Mesenchymal stem cell (in vitro differentiated cells and primary cell): ENCODE results near the gene EXOC3L2. TPM values are rescaled to one million over a fixed set of nuclear protein-coding genes. Genes with fewer than 3 reads are reported as not detected.
A peak's percentile ranks its signal among the peaks of the same experiment; 100 is the strongest.

Experiments
- DNase-seq: peaks from one replicate; pipeline ENCODE4 v3.0.0-alpha.2; 2013
- H2AFZ ChIP-seq: one replicate; pipeline ENCODE4 v1.6.1; 2013; ENCODE audit warnings: low read depth, mild to moderate bottlenecking, control low read depth, inconsistent platforms, low read length, moderate library complexity
- H2AK5ac ChIP-seq: 2 replicates; pipeline ENCODE4 v1.6.1; 2013; ENCODE audit warnings: low read length, moderate library complexity, mild to moderate bottlenecking, inconsistent platforms; ENCODE audit not compliant: severe bottlenecking
- H2BK120ac ChIP-seq: one replicate; pipeline ENCODE4 v1.6.1; 2013; ENCODE audit warnings: low read depth, mild to moderate bottlenecking, inconsistent platforms, low read length, moderate library complexity
- H2BK12ac ChIP-seq, 2 experiments: one replicate each; pipeline ENCODE4 v1.6.1; 2013; ENCODE audit warnings: inconsistent platforms in 2 of 2, low read length in 2 of 2, mild to moderate bottlenecking in 2 of 2, moderate library complexity in 2 of 2, control low read depth in 1 of 2
- H2BK15ac ChIP-seq: one replicate; pipeline ENCODE4 v1.6.1; 2013; ENCODE audit warnings: mild to moderate bottlenecking, low read depth, inconsistent platforms; ENCODE audit not compliant: poor library complexity, severe bottlenecking
- H2BK5ac ChIP-seq: 2 replicates; pipeline ENCODE4 v1.6.1; 2013; ENCODE audit warnings: low read depth, mild to moderate bottlenecking, low read length, control low read depth, inconsistent platforms; ENCODE audit not compliant: poor library complexity, severe bottlenecking
- H3K14ac ChIP-seq, 2 experiments: one replicate each; pipeline ENCODE4 v1.6.1; 2013; ENCODE audit warnings: inconsistent platforms in 2 of 2, low read length in 2 of 2, control low read depth in 1 of 2, mild to moderate bottlenecking in 1 of 2, moderate library complexity in 1 of 2
- H3K18ac ChIP-seq, 2 experiments: one replicate each; pipeline ENCODE4 v1.6.1; 2013; ENCODE audit warnings: inconsistent platforms in 2 of 2, low read length in 2 of 2, control low read depth in 1 of 2, low read depth in 1 of 2, mild to moderate bottlenecking in 1 of 2
- H3K23ac ChIP-seq, 2 experiments: one replicate each; pipeline ENCODE4 v1.6.1; 2013; ENCODE audit warnings: inconsistent platforms in 2 of 2, low read length in 2 of 2, mild to moderate bottlenecking in 2 of 2, moderate library complexity in 2 of 2, control low read depth in 1 of 2
- H3K27ac ChIP-seq: 2 replicates; pipeline ENCODE4 v1.5.1; 2013; ENCODE audit warnings: mild to moderate bottlenecking, moderate library complexity, low read length, control low read depth, inconsistent platforms; ENCODE audit not compliant: poor library complexity, severe bottlenecking
- H3K27me3 ChIP-seq, 2 experiments: 2 replicates each; pipeline versions ENCODE4 v1.6.1 to v1.7.0; 2013; ENCODE audit warnings: low read length in 2 of 2, mild to moderate bottlenecking in 2 of 2, moderate library complexity in 2 of 2, control low read depth in 1 of 2, inconsistent platforms in 1 of 2; ENCODE audit not compliant: control insufficient read depth in 1 of 2, insufficient read depth in 1 of 2
- H3K36me3 ChIP-seq, 2 experiments: 2 replicates each; pipeline versions ENCODE4 v1.6.1 to v1.7.0; 2013; ENCODE audit warnings: low read length in 2 of 2, control low read depth in 1 of 2, inconsistent platforms in 1 of 2, low read depth in 1 of 2, mild to moderate bottlenecking in 1 of 2; ENCODE audit not compliant: insufficient read depth in 2 of 2, control insufficient read depth in 1 of 2
- H3K4ac ChIP-seq, 2 experiments: one replicate each; pipeline ENCODE4 v1.6.1; 2013; ENCODE audit warnings: inconsistent platforms in 2 of 2, low read length in 2 of 2, mild to moderate bottlenecking in 2 of 2, moderate library complexity in 2 of 2, control low read depth in 1 of 2, low read depth in 1 of 2
- H3K4me1 ChIP-seq: 2 replicates; pipeline ENCODE4 v1.6.1; 2013; ENCODE audit warnings: low read depth, low read length, control low read depth; ENCODE audit not compliant: control insufficient read depth, insufficient read depth
- H3K4me2 ChIP-seq: 2 replicates; pipeline ENCODE4 v1.6.1; 2013; ENCODE audit warnings: low read length, mild to moderate bottlenecking, inconsistent platforms; ENCODE audit not compliant: poor library complexity, severe bottlenecking
- H3K4me3 ChIP-seq, 2 experiments: 2 replicates each; pipeline versions ENCODE4 v1.5.1 to v1.7.0; 2013; ENCODE audit warnings: low read length in 2 of 2, mild to moderate bottlenecking in 2 of 2, control low read depth in 1 of 2, low read depth in 1 of 2; ENCODE audit not compliant: insufficient read depth in 1 of 2
- H3K79me1 ChIP-seq: replicated peaks from 2 replicates; pipeline ENCODE4 v1.6.1; 2013; ENCODE audit warnings: mild to moderate bottlenecking, control low read depth, low read length, inconsistent platforms; ENCODE audit not compliant: poor library complexity, severe bottlenecking
- H3K9ac ChIP-seq: 2 replicates; pipeline ENCODE4 v1.7.0; 2013; ENCODE audit warnings: mild to moderate bottlenecking, low read length, moderate library complexity
- H3K9me3 ChIP-seq: 2 replicates; pipeline ENCODE4 v1.7.0; 2013; ENCODE audit warnings: mild to moderate bottlenecking, low read length; ENCODE audit not compliant: control insufficient read depth
- H4K8ac ChIP-seq: one replicate; pipeline ENCODE4 v1.6.1; 2013; ENCODE audit warnings: inconsistent platforms, mild to moderate bottlenecking, low read length, moderate library complexity
- H4K91ac ChIP-seq: one replicate; pipeline ENCODE4 v1.6.1; 2013; ENCODE audit warnings: mild to moderate bottlenecking, low read length, inconsistent platforms
- WGBS: methylation state at CpG from one replicate; pipeline ENCODE4 v1.1.7; 2013; ENCODE audit warnings: mixed read lengths; 5-methylcytosine and 5-hydroxymethylcytosine counted together
- polyA plus RNA-seq, 2 experiments: library from polyadenylated mRNA; stranded (reverse); fragments of 200-250 nt; gene quantifications; one replicate each; pipeline ENCODE4 v1.2.3, GENCODE V29; 2013

The EXOC3L2 gene
- 0.52 TPM for polyA plus RNA-seq (2013, experiment 1 of 2)
- polyA plus RNA-seq (2013, experiment 2 of 2), result 0.47 TPM

DNA sequence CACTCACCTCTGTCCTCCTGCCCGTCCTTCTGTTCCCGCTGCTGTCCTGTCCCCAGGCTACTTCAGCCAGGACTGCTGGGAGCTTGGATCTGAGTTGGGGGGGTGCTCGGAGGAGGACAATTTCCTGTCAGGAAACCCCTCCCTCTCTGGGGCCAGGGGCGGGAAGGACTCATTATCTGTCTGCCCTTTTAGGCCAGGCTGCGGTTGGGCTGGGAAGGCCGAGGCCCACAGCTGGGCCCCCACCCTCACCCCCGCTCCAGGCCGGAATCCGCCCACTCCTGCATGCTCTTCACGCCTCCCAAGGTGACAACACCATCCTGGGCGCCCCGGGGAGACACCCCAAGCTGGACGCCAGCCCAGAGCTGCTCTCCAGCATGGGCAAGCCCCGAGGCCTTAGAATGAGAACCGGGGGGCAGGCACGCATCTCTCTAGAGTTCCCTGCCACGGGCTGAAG lies at the start of gene EXOC3L2:
TSS of gene EXOC3L2 (minus strand) at position 74 of the 454 bp plus-strand sequence. CDS start 6,362 bp downstream, outside the sequence.
- peaks cover 9% of the 10 kb centered on the region for H3K4me1 ChIP-seq
- H3K4me3 ChIP-seq, result no peak within 1 kb of the TSS
- no peak within 1 kb of the TSS for H3K9ac ChIP-seq
- H3K9me3 ChIP-seq, result no peaks in the 10 kb centered on the region
- no peak within 1 kb of the TSS for H2AFZ ChIP-seq
- H3K14ac ChIP-seq, result peak within 1 kb of the TSS in 1 of 2 experiments; percentile 2
- 27% methylated on average over 14 of the region's 17 CpGs for WGBS
- no peak within 1 kb of the TSS for H3K27ac ChIP-seq
- no peaks in the 10 kb centered on the region for H3K36me3 ChIP-seq
- peak within 1 kb of the TSS in 1 of 2 experiments; percentile 51 for H2BK12ac ChIP-seq
- no peak within 1 kb of the TSS for H2BK120ac ChIP-seq
- H2AK5ac ChIP-seq, result no peak within 1 kb of the TSS
- no peak within 1 kb of the TSS for H3K23ac ChIP-seq
- no peaks in the 10 kb centered on the region for H3K79me1 ChIP-seq
- H3K18ac ChIP-seq, result peak within 1 kb of the TSS; percentile 50 to 82
- no peak within 1 kb of the TSS for H2BK5ac ChIP-seq
- no peak within 1 kb of the TSS for H3K4me2 ChIP-seq
- no peak for DNase-seq
- peaks cover 24 to 25% of the 10 kb centered on the region in 2 experiments for H3K27me3 ChIP-seq
- H4K8ac ChIP-seq, result peak within 1 kb of the TSS; percentile 47
- peak within 1 kb of the TSS; percentile 5 to 34 for H3K4ac ChIP-seq
- H4K91ac ChIP-seq, result peak within 1 kb of the TSS; percentile 34
- peak within 1 kb of the TSS; percentile 85 for H2BK15ac ChIP-seq

DNA sequence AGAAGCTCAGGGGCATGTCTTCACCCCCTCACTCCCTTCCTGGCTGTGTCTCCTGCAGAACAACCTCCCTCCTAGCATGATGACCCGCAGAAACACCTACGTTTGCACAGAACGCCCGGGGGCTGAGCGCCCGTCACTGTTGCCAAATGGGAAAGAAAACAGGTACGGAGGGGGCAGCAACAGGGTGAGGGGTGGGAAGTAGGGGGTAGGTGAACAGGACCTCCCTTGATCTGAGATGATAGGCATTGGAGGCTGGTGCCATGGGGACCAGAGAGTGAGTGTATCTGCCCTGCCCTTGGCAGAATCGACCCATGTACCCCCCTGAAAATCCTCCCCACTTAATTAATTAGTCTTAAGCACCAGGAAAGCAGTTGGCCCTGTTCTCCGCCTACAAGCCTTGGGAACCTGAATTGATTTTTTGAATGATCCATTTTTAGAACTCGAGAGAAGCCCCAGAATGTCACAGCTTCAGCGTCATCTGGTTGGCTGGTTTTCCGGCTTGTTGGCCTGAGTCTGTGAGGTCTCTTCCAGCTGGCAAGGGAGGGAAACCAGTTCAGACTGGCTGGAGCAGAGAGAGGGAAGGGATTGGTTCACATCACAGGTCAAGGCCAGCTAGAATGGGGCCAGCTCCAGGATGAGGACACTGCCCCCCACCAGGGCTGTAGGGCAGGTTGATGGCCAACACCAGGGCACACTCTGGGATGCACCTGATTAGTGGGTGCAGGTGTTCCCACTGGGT lies 49.3 kb upstream of the EXOC3L2 start:
- 95% methylated on average over 11 of the region's 12 CpGs for whole genome bisulfite sequencing
- H3K18ac ChIP-seq, result no peak overlapping the region

DNA sequence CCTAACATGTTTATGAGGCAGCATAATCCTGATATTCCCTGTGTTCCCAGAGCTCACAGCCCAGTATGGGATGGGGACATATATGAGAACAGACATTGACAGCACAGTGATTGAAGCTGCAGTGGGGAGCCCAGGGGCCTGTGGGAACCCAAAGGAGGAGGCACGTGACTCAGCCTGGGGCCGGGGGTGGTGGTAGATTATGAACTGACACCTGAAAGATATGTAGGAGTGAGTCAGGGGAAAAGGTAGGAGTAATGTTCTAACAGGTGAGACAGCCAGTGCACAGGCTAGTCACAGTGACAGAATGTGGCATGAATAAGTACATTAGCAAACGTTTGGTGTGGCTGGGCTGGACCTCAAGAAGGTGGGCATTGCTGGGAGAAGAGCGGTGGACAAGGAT lies 48.5 kb upstream of the EXOC3L2 start:
- Histone ChIP-seq H2BK5ac (no peak overlapping the region), H3K23ac (no peak overlapping the region), H3K18ac (no peak overlapping the region), H2BK15ac (no peak overlapping the region), H3K27me3 (no peaks in the 10 kb centered on the region), H2BK120ac (no peak overlapping the region), H4K8ac (no peak overlapping the region), H3K4ac (no peak overlapping the region), H3K79me1 (no peaks in the 10 kb centered on the region), H4K91ac (no peak overlapping the region), H3K4me1 (peaks cover 5% of the 10 kb centered on the region), H2AK5ac (no peak overlapping the region), H3K4me2 (no peak overlapping the region), H2AFZ (no peak overlapping the region), H3K27ac (no peak overlapping the region), H2BK12ac (no peak overlapping the region), H3K36me3 (peaks cover 68 to 77% of the 10 kb centered on the region in 2 experiments), H3K4me3 (no peak overlapping the region), H3K14ac (no peak overlapping the region), H3K9ac (no peak overlapping the region), H3K9me3 (peaks cover 4% of the 10 kb centered on the region)
- DNase-seq, result no peak
- 91% methylated on average over 3 of the region's 4 CpGs for WGBS

More for the DNA sequence above, 49.3 kb upstream of the EXOC3L2 start:
- H3K4me3 ChIP-seq, result no peak overlapping the region
- H2BK5ac ChIP-seq, result no peak overlapping the region
- H3K79me1 ChIP-seq, result no peaks in the 10 kb centered on the region
- no peak overlapping the region for H2BK120ac ChIP-seq
- H3K9ac ChIP-seq, result no peak overlapping the region
- no peak overlapping the region for H4K8ac ChIP-seq
- no peak overlapping the region for H2AK5ac ChIP-seq
- H3K9me3 ChIP-seq, result peaks cover 4% of the 10 kb centered on the region
- peaks cover 68 to 80% of the 10 kb centered on the region in 2 experiments for H3K36me3 ChIP-seq
- H3K27ac ChIP-seq, result no peak overlapping the region
- no peak overlapping the region for H3K4ac ChIP-seq
- DNase-seq, result no peak
- H2BK15ac ChIP-seq, result no peak overlapping the region
- H3K4me1 ChIP-seq, result peaks cover 5% of the 10 kb centered on the region
- H2BK12ac ChIP-seq, result no peak overlapping the region
- H2AFZ ChIP-seq, result no peak overlapping the region
- no peaks in the 10 kb centered on the region for H3K27me3 ChIP-seq
- H3K14ac ChIP-seq, result no peak overlapping the region
- H4K91ac ChIP-seq, result no peak overlapping the region
- H3K23ac ChIP-seq, result no peak overlapping the region
- H3K4me2 ChIP-seq, result no peak overlapping the region

DNA sequence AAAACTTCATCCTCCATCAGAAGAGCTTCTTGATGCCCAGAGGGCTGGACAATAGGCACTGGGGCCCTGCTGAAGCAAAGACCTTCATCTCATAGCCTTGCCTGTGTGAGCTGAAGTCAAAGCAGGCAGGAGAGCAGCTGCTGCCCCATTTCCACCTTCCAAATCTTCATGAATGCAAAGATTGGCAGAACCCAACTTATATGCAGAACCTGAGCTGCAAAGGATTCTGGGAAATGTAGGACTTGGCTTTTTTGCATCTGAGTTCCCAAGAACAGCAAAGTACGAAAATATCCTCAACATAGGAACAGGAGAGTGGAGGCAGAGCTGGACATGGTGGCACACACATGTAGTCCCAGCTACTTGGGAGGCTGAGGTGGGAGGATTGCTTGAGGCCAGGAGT lies 46.6 kb upstream of the EXOC3L2 start:
- no peak overlapping the region for H3K27ac ChIP-seq
- H3K27me3 ChIP-seq, result no peaks in the 10 kb centered on the region
- no peak overlapping the region for H2BK15ac ChIP-seq
- no peak for DNase-seq
- peaks cover 65 to 75% of the 10 kb centered on the region in 2 experiments for H3K36me3 ChIP-seq
- no peak overlapping the region for H3K9ac ChIP-seq
- no peak overlapping the region for H4K8ac ChIP-seq
- no peak overlapping the region for H3K14ac ChIP-seq
- 100% methylated on average over 1 of the region's 1 CpG for WGBS
- no peak overlapping the region for H3K4me3 ChIP-seq
- H3K23ac ChIP-seq, result no peak overlapping the region
- no peaks in the 10 kb centered on the region for H3K79me1 ChIP-seq
- no peak overlapping the region for H2BK12ac ChIP-seq
- no peak overlapping the region for H3K4me2 ChIP-seq
- peaks cover 4% of the 10 kb centered on the region for H3K9me3 ChIP-seq
- peaks cover 5% of the 10 kb centered on the region for H3K4me1 ChIP-seq
- no peak overlapping the region for H3K18ac ChIP-seq
- no peak overlapping the region for H2BK120ac ChIP-seq
- H2AFZ ChIP-seq, result no peak overlapping the region
- H2BK5ac ChIP-seq, result no peak overlapping the region
- H4K91ac ChIP-seq, result no peak overlapping the region
- no peak overlapping the region for H3K4ac ChIP-seq
- H2AK5ac ChIP-seq, result no peak overlapping the region
